Lower lobe of right lung (tissue), 2 donors: Measurements from ENCODE around the gene BRAT1. TPM values are rescaled to one million over a fixed set of nuclear protein-coding genes. Genes with fewer than 3 reads are reported as not detected.

Experiments used
- ATAC-seq, 2 donors: fragments of 200-7000 bp; cut with Tn5 transposase; one replicate each; pipeline ENCODE4 v1.9.1; 2020 to 2022; ENCODE audit warnings: mild to moderate bottlenecking in 2 of 2, moderate library complexity in 2 of 2
- DNase-seq: peaks from one replicate; pipeline ENCODE4 v3.0.0-alpha.2; 2020
- H3K27ac ChIP-seq: fragments of 200-600 bp; one replicate; pipeline ENCODE4 v1.8.0; 2022
- H3K27me3 ChIP-seq: fragments of 200-600 bp; one replicate; pipeline ENCODE4 v1.8.0; 2022; ENCODE audit warnings: low read depth
- H3K36me3 ChIP-seq: fragments of 200-600 bp; one replicate; pipeline ENCODE4 v1.8.0; 2022; ENCODE audit warnings: mild to moderate bottlenecking
- H3K4me1 ChIP-seq: fragments of 200-600 bp; one replicate; pipeline ENCODE4 v1.8.0; 2022
- H3K4me3 ChIP-seq: fragments of 200-600 bp; one replicate; pipeline ENCODE4 v1.8.0; 2022; ENCODE audit warnings: mild to moderate bottlenecking
- H3K9me3 ChIP-seq: fragments of 200-600 bp; one replicate; pipeline ENCODE4 v1.8.0; 2022
- CTCF ChIP-seq: fragments of 200-600 bp; IDR thresholded peaks from one replicate; pipeline ENCODE4 v1.8.0; 2022; ENCODE audit warnings: antibody characterized with exemption, mild to moderate bottlenecking
- intact Hi-C: fragments of 100-400 bp; cut with DNase I; formaldehyde crosslinking; loops from one replicate; pipeline ENCODE4 v1.11.0; 2022
- total RNA-seq: library from RNA; stranded (reverse); fragmentation: NEBNext Ultra II Directional; extraction: Animal tissue kit (Norgen Biotek cat#: 25700); gene quantifications from one replicate; pipeline ENCODE4 v1.2.1, GENCODE V29; 2021
- donor health status: DM: no; HTN: yes; CAD: no; lungs with severe emphysema.

The BRAT1 gene
- total RNA-seq, 1 donor from 2014 or later = 24.4 TPM

DNA sequence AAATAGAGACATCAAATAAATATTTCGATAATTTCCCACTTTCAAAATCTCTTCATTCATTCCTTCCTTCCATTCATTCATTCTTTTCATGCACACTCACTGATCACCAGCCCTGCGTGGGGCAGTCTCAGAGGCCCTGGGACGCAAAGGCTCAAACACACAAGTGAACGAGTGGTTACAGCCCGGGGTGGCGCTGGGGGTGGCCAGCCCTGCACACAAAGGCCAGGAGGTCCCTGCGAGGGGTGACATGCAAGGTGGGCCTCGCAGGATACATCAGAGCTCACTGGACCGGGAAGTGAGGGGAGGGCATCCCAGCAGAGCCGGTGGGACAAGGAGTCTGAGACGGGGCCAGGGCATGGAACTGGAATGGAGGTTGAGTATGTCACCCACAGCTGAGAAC lies 46.6 kb upstream of the BRAT1 start:
- no peak for TF ChIP-seq CTCF
- Histone ChIP-seq H3K4me1 (peaks cover 14% of the 10 kb centered on the region), H3K9me3 (no peaks in the 10 kb centered on the region), H3K4me3 (no peak overlapping the region), H3K36me3 (peaks cover 62% of the 10 kb centered on the region), H3K27me3 (no peaks in the 10 kb centered on the region), H3K27ac (no peak overlapping the region)
- DNase-seq (no peak), ATAC-seq (no peak)
- intact Hi-C loops = no loop called here

- no peaks in the 10 kb centered on the region for H3K9me3 ChIP-seq
- H3K4me1 ChIP-seq = peaks cover 6% of the 10 kb centered on the region
- TF ChIP-seq CTCF = no peak
- H3K36me3 ChIP-seq = peaks cover 68% of the 10 kb centered on the region
- no peaks in the 10 kb centered on the region for H3K27me3 ChIP-seq
- no peak for DNase-seq
- no peak overlapping the region for H3K4me3 ChIP-seq
- no peak overlapping the region for H3K27ac ChIP-seq
- ATAC-seq = no peak
- intact Hi-C loops = no loop called here
Measured at GRCh38 chr7:2601065-2601464, 45.7 kb upstream of the BRAT1 start.

GRCh38 chr7:2598154-2598823 lies 43.0 kb upstream of the BRAT1 start:
- no peak overlapping the region for H3K4me3 ChIP-seq
- ATAC-seq = no peak
- H3K36me3 ChIP-seq = peaks cover 90% of the 10 kb centered on the region
- DNase-seq = no peak
- H3K9me3 ChIP-seq = no peaks in the 10 kb centered on the region
- intact Hi-C loops = no loop called here
- TF ChIP-seq CTCF = no peak
- H3K4me1 ChIP-seq = no peaks in the 10 kb centered on the region
- H3K27ac ChIP-seq = no peak overlapping the region
- H3K27me3 ChIP-seq = no peaks in the 10 kb centered on the region

GRCh38 chr7:2597273-2597640 lies 41.9 kb upstream of the BRAT1 start:
- peaks cover 97% of the 10 kb centered on the region for H3K36me3 ChIP-seq
- ATAC-seq (no peak), DNase-seq (no peak)
- no peaks in the 10 kb centered on the region for H3K4me1 ChIP-seq
- H3K27ac ChIP-seq = no peak overlapping the region
- H3K27me3 ChIP-seq = no peaks in the 10 kb centered on the region
- TF ChIP-seq CTCF = no peak
- intact Hi-C loops = no loop called here
- no peak overlapping the region for H3K4me3 ChIP-seq
- H3K9me3 ChIP-seq = no peaks in the 10 kb centered on the region

DNA sequence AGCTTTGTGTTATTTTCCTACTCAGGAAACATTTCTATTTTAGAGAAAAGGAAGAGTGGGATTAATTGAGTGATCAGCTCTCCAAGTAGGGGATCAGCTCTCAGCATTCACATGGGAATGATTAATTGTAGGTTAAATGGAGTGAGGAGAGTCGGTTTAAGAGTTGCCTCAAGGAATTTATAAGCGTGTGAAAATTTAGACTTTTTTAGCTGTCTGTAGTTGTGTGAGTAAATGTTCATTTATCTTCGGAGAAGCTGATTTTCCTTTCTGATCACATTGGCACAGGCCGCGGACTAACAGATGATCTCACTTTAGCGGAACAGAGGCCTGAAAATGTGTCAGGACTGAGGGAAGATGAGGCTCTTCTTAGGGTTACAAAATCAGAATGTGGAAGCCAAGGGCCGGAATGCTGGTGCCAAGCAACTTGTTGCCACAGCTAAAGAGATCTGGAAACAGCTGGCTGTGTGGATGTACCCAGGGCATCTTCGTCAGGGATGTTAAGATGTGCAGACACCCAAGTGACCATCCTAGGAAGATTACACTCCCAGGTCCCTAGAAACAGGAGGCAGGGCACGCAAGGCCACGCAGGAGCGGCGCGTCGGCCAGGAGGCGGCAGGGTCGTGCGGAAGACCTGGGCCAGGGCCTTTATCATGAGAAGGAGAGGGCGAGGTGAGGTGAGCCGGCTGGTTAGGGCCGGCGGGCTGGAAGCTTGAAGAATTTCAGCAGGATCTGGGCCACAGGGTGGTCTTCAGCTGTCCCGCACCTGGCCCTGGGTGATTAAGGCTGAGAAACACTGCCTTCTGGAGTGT lies 41.3 kb upstream of the BRAT1 start:
- no peak for ATAC-seq
- Histone ChIP-seq H3K36me3 (peaks cover 96% of the 10 kb centered on the region), H3K9me3 (no peaks in the 10 kb centered on the region), H3K4me3 (no peak overlapping the region), H3K4me1 (no peaks in the 10 kb centered on the region), H3K27ac (no peak overlapping the region), H3K27me3 (no peaks in the 10 kb centered on the region)
- TF ChIP-seq CTCF = no peak
- intact Hi-C loops = no loop called here
- DNase-seq = no peak
